Measurements from ENCODE around the gene TBL1XR1.

Gene TBL1XR1

DNA sequence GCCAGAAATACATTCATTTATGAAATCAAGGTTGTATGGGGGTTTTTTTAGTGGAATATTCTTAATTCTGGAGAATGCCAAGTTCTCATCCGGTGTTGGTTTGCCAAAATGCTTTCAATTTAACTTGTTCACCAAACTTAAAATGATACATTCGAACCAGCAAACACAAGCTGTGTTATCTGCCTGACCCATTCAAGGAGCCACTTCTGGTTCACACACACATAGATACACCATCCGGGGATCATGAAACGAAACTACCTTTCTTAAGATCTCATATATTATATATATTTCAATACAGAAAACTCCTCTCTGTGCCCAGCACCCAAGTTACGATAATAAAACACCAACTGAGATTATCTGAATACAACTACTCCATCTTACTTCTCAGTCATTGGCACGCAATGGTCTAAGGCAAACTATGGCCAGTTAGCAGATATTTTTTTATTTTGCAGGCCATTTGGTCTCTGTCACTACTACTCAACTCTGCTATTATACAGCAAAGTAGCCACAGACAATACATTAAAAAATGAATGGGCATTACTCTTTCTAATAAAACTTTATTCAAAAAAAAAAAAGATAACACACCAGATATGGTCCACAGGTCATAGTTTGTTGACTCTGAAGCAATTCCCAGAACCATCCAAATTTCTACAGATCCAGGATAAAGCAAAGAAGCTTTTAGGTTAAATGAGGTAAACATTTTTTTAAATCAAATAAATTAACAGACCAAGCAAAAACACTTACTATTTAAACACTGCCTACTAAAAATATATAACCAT is 89.6 kb downstream of the TBL1XR1 start:
- TF ChIP-seq, protein P1, sequence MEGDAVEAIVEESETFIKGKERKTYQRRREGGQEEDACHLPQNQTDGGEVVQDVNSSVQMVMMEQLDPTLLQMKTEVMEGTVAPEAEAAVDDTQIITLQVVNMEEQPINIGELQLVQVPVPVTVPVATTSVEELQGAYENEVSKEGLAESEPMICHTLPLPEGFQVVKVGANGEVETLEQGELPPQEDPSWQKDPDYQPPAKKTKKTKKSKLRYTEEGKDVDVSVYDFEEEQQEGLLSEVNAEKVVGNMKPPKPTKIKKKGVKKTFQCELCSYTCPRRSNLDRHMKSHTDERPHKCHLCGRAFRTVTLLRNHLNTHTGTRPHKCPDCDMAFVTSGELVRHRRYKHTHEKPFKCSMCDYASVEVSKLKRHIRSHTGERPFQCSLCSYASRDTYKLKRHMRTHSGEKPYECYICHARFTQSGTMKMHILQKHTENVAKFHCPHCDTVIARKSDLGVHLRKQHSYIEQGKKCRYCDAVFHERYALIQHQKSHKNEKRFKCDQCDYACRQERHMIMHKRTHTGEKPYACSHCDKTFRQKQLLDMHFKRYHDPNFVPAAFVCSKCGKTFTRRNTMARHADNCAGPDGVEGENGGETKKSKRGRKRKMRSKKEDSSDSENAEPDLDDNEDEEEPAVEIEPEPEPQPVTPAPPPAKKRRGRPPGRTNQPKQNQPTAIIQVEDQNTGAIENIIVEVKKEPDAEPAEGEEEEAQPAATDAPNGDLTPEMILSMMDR (IDR thresholded peaks at IDR 0.05; ENCODE audit: insufficient read depth, low read length, poor library complexity, severe bottlenecking): no peak
- no peak overlapping the region for H3K4me3 ChIP-seq (replicated peaks; ENCODE audit: low read depth, low read length)
- H3K27me3 ChIP-seq (replicated peaks; ENCODE audit: control insufficient read depth, insufficient read depth, low read length): no peaks in the 10 kb centered on the region
- no peak for DNase-seq (ENCODE audit: extremely low read depth, insufficient read length)
- H3K36me3 ChIP-seq (ENCODE audit: control insufficient read depth, insufficient read depth, low read length): no peaks in the 10 kb centered on the region

DNA sequence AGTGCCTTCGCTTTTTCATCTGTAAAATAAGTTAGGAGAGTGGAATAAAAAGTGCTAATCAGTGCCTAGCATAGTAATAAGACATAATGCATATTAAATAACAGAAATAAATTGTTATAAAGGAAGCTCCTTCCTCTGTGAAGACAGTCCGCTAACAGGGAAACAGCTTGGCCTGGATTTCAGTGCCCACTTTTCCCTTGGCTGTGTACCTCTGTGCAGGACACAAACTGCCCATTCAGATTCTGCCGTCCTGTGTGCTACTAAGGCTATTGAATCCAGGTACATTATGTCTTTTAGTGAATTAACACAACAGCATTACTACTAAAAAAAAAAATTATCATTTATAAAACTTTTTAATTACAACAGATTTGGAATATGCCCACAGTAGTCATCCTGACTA is 90.7 kb downstream of the TBL1XR1 start:
- TF ChIP-seq, protein P1 (IDR thresholded peaks at IDR 0.05; ENCODE audit: insufficient read depth, low read length, poor library complexity, severe bottlenecking): no peak
- no peaks in the 10 kb centered on the region for H3K27me3 ChIP-seq (replicated peaks; ENCODE audit: control insufficient read depth, insufficient read depth, low read length)
- H3K36me3 ChIP-seq (ENCODE audit: control insufficient read depth, insufficient read depth, low read length): no peaks in the 10 kb centered on the region
- no peak for DNase-seq (ENCODE audit: extremely low read depth, insufficient read length)
- no peak overlapping the region for H3K4me3 ChIP-seq (replicated peaks; ENCODE audit: low read depth, low read length)

DNA sequence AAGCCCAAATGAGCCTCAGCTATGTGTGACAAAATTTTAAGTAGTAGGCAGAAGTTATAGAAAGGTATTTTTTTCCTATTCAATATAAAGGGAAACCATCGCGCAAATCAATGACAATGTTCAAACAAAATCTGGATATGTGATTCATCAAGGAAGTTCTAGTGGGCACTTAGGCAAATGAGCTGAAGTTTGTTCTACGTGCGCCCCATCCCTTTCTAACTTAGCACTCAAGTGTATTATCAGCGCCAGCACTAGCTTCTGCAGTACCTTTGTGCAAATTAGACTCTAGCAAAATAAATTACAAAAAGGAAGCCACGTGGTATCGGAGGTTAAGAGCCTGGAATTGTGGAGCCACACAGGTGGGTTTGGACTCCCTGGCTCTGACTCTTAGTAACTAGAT is 91.1 kb downstream of the TBL1XR1 start:
- no peak overlapping the region for H3K4me3 ChIP-seq (replicated peaks; ENCODE audit: low read depth, low read length)
- DNase-seq (ENCODE audit: extremely low read depth, insufficient read length): no peak
- H3K36me3 ChIP-seq (ENCODE audit: control insufficient read depth, insufficient read depth, low read length): no peaks in the 10 kb centered on the region
- TF ChIP-seq, protein P1 (IDR thresholded peaks at IDR 0.05; ENCODE audit: insufficient read depth, low read length, poor library complexity, severe bottlenecking): no peak
- H3K27me3 ChIP-seq (replicated peaks; ENCODE audit: control insufficient read depth, insufficient read depth, low read length): no peaks in the 10 kb centered on the region

DNA sequence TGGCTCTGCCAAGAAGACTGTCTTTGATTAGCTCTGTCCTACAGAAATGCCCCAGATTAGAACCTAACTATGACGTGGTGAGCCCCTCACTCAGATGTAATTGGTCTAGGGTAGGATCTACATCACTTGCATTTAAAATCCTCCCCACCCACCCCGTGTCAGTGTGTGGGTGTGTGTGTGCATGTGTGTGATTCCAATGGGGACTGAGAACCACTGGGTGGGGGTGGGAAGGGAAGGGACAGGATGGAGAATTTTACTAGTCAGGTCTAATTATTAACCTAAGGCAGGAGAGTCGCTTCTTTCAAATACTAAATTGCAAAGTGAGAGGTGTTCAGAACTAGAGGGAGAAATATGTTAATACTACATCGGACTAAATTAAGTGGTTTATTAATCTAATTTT is 91.7 kb downstream of the TBL1XR1 start:
- Histone ChIP-seq H3K36me3 (ENCODE audit: control insufficient read depth, insufficient read depth, low read length) (no peaks in the 10 kb centered on the region), H3K4me3 (replicated peaks; ENCODE audit: low read depth, low read length) (no peak overlapping the region), H3K27me3 (replicated peaks; ENCODE audit: control insufficient read depth, insufficient read depth, low read length) (no peaks in the 10 kb centered on the region)
- no peak for DNase-seq (ENCODE audit: extremely low read depth, insufficient read length)
- TF ChIP-seq, protein P1 (IDR thresholded peaks at IDR 0.05; ENCODE audit: insufficient read depth, low read length, poor library complexity, severe bottlenecking): no peak

DNA sequence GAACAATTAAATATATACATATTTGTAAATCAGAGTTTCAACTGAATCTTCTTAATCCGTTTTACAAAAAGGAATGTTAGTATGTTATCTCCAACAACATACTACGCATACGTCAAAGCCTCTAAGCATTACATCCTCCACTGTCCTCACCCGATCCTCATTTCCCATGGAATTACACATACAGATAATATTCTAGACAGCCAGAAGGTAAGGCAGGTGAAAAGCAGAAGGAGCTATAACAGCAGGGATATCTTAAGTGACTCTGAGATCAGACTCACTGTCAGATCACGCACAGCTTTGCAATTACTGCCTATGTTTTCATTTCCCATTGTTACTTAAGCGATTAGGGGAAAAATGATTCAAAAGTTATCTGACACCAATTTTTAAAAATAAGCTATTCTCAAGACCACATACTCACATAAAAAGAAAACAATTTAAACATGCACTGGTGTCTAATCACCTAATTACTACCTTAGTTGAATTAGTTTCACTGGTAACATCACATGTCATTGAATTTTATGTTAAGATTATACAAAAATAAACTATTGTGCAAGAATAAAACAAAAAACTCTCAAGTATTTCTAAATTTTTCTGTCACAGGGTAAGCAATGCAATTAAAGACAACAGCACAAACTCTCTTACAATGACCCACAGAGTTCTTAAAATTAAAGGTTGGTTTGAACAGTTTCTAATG is 92.8 kb downstream of the TBL1XR1 start:
- DNase-seq (ENCODE audit: extremely low read depth, insufficient read length): no peak
- no peaks in the 10 kb centered on the region for H3K27me3 ChIP-seq (replicated peaks; ENCODE audit: control insufficient read depth, insufficient read depth, low read length)
- TF ChIP-seq, protein P1 (IDR thresholded peaks at IDR 0.05; ENCODE audit: insufficient read depth, low read length, poor library complexity, severe bottlenecking): no peak
- H3K4me3 ChIP-seq (replicated peaks; ENCODE audit: low read depth, low read length): no peak overlapping the region
- no peaks in the 10 kb centered on the region; the same call in 1 of the 2 replicates for H3K36me3 ChIP-seq (ENCODE audit: control insufficient read depth, insufficient read depth, low read length)

Data from GM06990 (cell line).